ENCODE results near the gene PRR33. TPM values are rescaled to one million over a fixed set of nuclear protein-coding genes. Genes with fewer than 3 reads are reported as not detected.

The PRR33 gene
- total RNA-seq, 1 experiment from 2014 or later: not detected

DNA sequence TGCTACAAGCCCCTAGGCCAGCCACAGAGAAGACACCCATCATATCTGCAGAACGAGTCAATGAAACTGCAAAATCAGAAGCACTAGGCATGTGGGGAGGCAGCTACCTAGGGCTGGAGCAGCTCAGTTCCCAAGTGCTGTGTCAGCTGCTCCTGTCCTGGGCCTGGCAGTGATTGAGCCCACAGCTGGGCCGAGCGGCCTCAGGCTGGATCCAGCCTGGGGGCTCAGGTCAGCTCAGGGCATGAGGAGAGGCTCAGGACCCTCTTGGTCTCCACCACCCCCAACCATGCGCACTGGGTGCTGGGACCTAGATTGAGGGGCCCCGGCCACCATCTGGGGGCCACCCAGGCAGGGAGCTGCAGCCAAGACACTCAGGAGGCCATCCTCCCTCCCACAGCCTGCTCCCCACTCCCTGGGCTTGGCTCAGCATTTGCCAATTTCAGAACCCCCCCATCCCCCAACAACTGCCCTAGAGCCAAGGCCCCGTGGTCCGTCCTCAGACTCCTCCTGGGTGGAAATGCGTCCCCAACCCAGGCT is 25.4 kb upstream of the PRR33 start:
- no peak for DNase-seq (ENCODE audit: low read depth)

GRCh38 chr11:1916132-1916985 is 24.7 kb upstream of the PRR33 start:
- DNase-seq (ENCODE audit: low read depth): no peak

DNA sequence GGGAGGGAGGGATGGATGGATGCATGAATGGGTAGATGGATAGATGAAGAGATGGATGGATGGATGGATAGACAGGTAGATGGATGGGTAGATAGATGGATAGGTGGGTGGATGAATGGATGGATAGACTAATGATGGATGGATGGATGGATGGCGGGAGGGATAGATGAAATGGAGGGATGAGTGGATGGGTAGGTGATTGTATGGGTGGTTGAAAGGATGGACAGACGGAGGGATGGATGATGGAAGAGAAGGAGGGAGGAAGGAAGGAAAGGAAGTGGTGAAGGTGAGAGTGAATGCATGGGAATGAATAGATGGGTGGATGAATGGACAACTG is 24.1 kb upstream of the PRR33 start:
- no peak for DNase-seq (ENCODE audit: low read depth)

DNA sequence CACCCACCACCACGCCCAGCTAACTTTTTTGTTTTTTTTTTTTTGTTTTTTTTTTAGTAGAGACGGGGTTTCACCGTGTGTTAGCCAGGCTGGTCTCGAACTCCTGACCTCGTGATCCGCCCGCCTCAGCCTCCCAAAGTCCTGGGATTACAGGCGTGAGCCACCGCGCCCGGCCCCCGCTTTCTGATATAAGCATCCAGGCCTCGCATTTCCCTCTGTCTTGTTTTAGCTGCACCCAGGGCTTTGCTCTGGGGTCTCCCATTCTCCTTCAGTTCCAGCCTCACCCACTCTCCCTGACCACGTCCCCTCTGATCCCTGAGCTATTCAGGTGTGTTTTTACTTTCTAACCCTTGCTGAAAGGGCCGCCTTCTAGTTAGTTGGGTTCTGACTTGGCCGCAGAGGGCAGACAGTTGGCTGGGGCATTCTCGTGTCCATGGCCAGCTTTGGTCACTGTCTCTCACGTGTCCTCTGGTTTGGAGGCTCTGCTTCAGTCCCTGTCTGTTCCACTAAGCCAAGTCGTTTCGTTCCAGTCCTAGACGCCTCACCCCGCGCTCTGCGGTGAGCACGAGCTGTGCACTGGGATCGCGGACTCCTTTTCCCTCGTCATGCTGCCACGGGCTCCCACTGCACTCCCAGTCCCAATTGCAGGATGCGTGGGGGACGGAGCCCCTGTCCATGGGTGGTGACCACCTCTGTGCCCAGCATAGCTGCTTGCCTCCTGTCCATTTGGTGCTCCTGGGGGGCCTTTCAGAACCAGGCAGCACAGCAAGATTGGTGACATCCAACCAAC is 21.8 kb upstream of the PRR33 start:
- DNase-seq (ENCODE audit: low read depth): no peak

DNA sequence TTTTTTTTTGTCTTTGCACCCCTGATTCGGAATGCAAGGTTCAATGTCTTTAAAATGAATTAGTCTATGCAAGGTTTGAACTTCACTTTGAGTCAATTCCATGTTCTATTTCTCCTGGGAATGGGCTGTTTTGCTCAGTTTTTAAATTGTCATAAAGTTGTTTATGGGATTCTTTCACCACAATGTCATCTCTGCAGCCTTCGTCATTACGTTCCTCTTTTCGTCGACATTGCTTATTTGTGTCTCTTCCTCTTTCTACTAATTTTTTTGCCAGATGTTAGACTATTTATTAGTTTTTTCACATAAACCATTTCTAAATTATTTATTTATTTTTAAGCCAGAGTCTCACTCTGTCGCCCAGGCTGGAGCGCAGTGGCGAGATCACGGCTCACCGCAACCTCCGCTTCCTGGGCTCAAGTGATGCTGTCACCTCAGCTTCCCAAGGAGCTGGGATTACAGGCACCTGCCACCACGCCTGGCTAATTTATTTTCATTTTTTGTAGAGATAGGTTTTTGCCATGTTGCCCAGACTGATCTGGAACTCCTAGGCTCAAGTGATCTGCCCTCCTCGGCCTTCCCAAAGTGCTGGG is 20.7 kb upstream of the PRR33 start:
- no peak for DNase-seq (ENCODE audit: low read depth)

- DNase-seq (ENCODE audit: low read depth): no peak
Measured at GRCh38 chr11:1909524-1909923, 17.8 kb upstream of the PRR33 start.

GRCh38 chr11:1908618-1909017 is 16.9 kb upstream of the PRR33 start:
- DNase-seq (ENCODE audit: low read depth): no peak

DNA sequence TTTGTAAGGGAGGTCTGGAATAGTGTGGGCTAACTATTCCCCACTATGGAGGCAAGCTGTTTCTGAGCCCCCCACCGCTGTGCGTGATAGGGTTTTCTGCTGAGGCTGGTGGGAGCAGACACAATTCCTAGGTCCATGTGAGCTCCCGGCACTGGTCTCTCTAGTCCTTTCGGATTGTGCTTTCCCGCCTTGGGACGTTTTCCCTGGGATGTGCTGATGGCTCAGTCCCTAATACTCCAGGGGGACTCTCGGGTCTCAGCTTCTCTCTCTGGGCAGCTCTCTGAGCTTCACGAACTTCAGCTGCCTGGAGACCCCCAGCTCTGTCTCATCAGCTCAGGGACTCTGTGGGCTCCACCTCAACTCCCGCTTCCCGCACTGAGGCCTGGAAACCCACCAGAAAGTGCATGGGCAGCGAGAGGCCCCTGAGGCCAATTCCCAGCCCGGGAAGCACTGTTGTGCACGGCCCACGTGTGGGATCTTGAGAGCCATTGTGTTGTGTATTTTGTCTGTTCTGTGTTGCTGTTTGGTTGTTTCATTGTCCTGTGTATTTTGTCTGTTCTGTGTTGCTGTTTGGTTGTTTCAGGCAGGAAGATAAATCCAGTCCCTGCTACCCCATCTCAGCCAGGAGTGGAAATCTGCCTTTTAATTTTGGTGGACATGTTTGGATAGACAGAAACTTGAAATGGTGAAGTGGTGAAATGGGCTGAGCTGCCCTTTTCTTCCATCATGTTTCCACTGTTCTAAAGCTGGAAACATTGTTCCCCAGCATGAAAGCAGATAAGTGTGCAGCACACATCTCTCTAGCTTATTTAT is 15.1 kb upstream of the PRR33 start:
- DNase-seq (ENCODE audit: low read depth): no peak

DNA sequence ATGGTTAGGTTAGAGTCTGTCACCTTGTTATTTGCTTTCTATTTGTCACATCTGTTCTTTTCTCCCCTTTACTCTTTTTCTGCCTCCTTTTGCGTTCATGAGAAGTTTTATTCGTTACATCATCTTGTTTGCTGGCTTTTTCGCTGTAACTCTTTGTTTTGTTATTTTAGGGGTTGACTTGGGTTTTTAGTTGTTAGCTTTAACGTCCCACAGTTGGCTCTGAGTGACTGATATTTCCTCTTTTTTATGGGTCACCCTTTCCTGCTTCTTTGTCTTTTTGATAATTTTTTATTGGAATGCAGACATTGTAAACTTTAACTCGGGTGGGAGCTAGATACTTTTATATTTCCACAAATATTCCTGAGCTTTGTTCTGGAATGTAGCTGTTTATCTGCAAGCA is 14.5 kb upstream of the PRR33 start:
- no peak for DNase-seq (ENCODE audit: low read depth)

- DNase-seq (ENCODE audit: low read depth): no peak
Measured at GRCh38 chr11:1899686-1900085, 8.0 kb upstream of the PRR33 start.

GRCh38 chr11:1899090-1899489 is 7.4 kb upstream of the PRR33 start:
- no peak for DNase-seq (ENCODE audit: low read depth)

- no peak for DNase-seq (ENCODE audit: low read depth)
Measured at GRCh38 chr11:1896923-1897322, 5.2 kb upstream of the PRR33 start.

DNA sequence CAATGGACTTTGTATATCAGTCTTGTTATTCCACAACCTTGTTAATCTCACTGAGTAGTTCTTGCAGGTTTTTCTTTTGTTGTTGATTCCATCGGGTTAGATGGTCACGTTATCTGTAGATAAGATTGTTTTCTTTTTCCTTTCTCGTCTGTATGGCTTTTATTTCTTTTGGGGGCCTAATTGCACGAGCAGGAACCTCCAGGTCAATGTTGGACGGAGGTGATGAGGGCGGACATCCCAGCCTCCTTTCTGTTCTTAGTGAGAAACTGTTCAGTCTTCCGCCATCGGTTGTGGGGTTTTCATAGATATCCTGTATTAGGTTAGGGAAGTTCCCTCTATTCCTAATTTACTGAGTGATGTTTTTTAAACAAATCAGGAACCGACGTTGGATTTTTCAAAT is 4.8 kb upstream of the PRR33 start:
- no peak for DNase-seq (ENCODE audit: low read depth)

GRCh38 chr11:1894759-1895158 is 3.1 kb upstream of the PRR33 start:
- DNase-seq (ENCODE audit: low read depth): no peak

GRCh38 chr11:1893581-1894359 is 2.1 kb upstream of the PRR33 start:
- DNase-seq (ENCODE audit: low read depth): no peak

- DNase-seq (ENCODE audit: low read depth): no peak
Measured at GRCh38 chr11:1892558-1892957, 863 bp upstream of the PRR33 start.

- no peak for DNase-seq (ENCODE audit: low read depth)
Measured at GRCh38 chr11:1892116-1892515, 421 bp upstream of the PRR33 start.

DNA sequence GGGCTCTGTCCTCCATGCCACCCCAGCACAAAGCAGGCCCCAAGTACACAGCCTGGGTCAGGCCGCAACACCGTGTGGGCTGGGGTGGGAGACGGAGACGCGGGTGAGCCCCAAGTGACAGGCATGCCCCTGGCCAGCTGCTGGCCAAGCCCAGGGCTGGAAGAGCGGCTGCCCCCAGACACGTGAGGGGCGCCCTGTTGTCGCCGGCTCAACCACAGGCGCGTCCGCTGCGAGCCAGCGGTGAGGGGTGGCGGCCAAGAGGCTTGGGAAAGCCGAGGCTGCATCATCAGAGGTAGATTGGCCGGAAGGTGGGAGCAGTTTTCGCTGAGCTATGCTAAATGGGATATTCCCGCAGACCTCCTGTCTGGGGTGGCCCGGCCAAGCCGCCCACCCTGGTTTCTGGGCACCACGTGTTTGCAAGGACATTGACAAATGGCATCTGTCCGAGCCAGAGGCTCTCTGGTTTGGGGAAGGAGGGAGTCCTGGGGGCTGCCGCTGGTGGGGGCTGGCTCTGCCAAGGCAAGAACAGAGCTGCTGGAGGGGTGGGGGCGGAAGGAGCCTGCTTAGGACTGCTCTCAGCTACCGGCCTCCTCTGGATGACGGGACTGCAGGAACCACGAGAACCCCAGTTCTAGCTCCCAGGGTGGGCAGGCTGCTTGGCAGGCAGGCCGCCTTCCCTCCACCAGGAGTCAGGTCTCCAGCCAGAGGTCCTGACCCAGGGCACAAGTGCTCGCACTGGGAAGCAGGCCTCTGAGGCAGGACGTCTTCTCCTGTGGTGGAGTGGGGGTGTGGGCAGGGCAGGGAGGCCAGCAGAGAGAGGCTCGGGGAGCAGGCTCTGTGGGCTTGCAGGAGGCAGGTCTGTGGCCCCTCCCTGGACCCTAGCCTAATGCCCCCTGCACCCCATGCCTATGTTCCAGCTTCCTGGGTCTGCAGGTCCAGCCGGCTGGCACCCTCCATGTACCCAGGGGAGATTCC is 552 bp downstream of the PRR33 start:
- DNase-seq (ENCODE audit: low read depth): no peak

- DNase-seq (ENCODE audit: low read depth): no peak
Measured at GRCh38 chr11:1889941-1890855, 1.5 kb downstream of the PRR33 start.
